HepG2 (cell line): ENCODE data around the gene ZNF629. TPM values are rescaled to one million over a fixed set of nuclear protein-coding genes. Genes with fewer than 3 reads are reported as not detected.

Experiments
- BHLHE40 ChIP-seq: IDR thresholded peaks from 2 replicates; pipeline ENCODE4 v1.6.1; 2011; ENCODE audit warnings: low read length, improper control_type of control experiment
- CENPX ChIP-seq: sonication (generic); formaldehyde crosslinking; IDR thresholded peaks from 2 replicates; pipeline ENCODE4 v1.9.0; 2021; ENCODE audit warnings: mild to moderate bottlenecking, missing genetic modification reagents, moderate library complexity
- FIP1L1 ChIP-seq: fragments of 200-400 bp; formaldehyde crosslinking; IDR thresholded peaks from 2 replicates; pipeline ENCODE4 v1.6.1; 2018; ENCODE audit warnings: low read depth, mild to moderate bottlenecking, low read length, moderate library complexity, borderline replicate concordance; ENCODE audit not compliant: insufficient read depth
- GABPB1 ChIP-seq: IDR thresholded peaks from 2 replicates; pipeline ENCODE4 v1.6.1; 2016; ENCODE audit warnings: mild to moderate bottlenecking, missing genetic modification reagents, moderate library complexity, missing compliant biosample characterization
- GFI1 ChIP-seq: sonication (generic); formaldehyde crosslinking; IDR thresholded peaks from 2 replicates; pipeline ENCODE4 v1.5.0; 2020; ENCODE audit warnings: missing genetic modification reagents, mild to moderate bottlenecking, borderline replicate concordance
- HDAC1 ChIP-seq: sonication (generic); formaldehyde crosslinking; IDR thresholded peaks from 2 replicates; pipeline ENCODE4 v1.5.1; 2020; ENCODE audit warnings: mild to moderate bottlenecking, missing genetic modification reagents
- KLF6 ChIP-seq: IDR thresholded peaks from 2 replicates; pipeline ENCODE4 v1.8.0; 2016; ENCODE audit warnings: missing biosample characterization, missing genetic modification reagents
- NR2C2 ChIP-seq: sonication (generic); formaldehyde crosslinking; IDR thresholded peaks from 2 replicates; pipeline ENCODE4 v1.4.0; 2020; ENCODE audit warnings: missing genetic modification reagents, mild to moderate bottlenecking, moderate library complexity, borderline replicate concordance
- RFXANK ChIP-seq: IDR thresholded peaks from 2 replicates; pipeline ENCODE4 v1.6.1; 2016
- RXRA ChIP-seq: sonication (generic); formaldehyde crosslinking; IDR thresholded peaks from 2 replicates; pipeline ENCODE4 v1.5.1; 2020; ENCODE audit warnings: missing genetic modification reagents
- SMAD1 ChIP-seq: sonication (generic); formaldehyde crosslinking; IDR thresholded peaks from 2 replicates; pipeline ENCODE4 v1.4.0; 2020; ENCODE audit warnings: missing genetic modification reagents, low read depth, mild to moderate bottlenecking, borderline replicate concordance
- SP2 ChIP-seq: sonication (generic); formaldehyde crosslinking; IDR thresholded peaks from 2 replicates; pipeline ENCODE4 v1.5.1; 2020; ENCODE audit warnings: mild to moderate bottlenecking, missing genetic modification reagents
- ZFP90 ChIP-seq: sonication (generic); formaldehyde crosslinking; IDR thresholded peaks from 2 replicates; pipeline ENCODE4 v1.8.0; 2022; ENCODE audit warnings: missing genetic modification reagents, mild to moderate bottlenecking, inconsistent platforms, borderline replicate concordance
- ZNF230 ChIP-seq: sonication (generic); formaldehyde crosslinking; IDR thresholded peaks from 2 replicates; pipeline ENCODE4 v1.4.0; 2020; ENCODE audit warnings: mild to moderate bottlenecking, missing genetic modification reagents
- ZNF251 ChIP-seq: sonication (generic); formaldehyde crosslinking; IDR thresholded peaks from 2 replicates; pipeline ENCODE4 v1.9.0; 2021; ENCODE audit warnings: mild to moderate bottlenecking, missing genetic modification reagents
- ZNF556 ChIP-seq: sonication (generic); formaldehyde crosslinking; IDR thresholded peaks from 2 replicates; pipeline ENCODE4 v1.4.0; 2020; ENCODE audit warnings: mild to moderate bottlenecking, missing genetic modification reagents, borderline replicate concordance
- ZNF563 ChIP-seq: sonication (generic); formaldehyde crosslinking; IDR thresholded peaks from 2 replicates; pipeline ENCODE4 v1.8.0; 2022; ENCODE audit warnings: mild to moderate bottlenecking, moderate library complexity, missing genetic modification reagents
- ZNF570 ChIP-seq: sonication (generic); formaldehyde crosslinking; IDR thresholded peaks from 2 replicates; pipeline ENCODE4 v1.4.0; 2020; ENCODE audit warnings: mild to moderate bottlenecking, missing genetic modification reagents, borderline replicate concordance
- ZNF761 ChIP-seq: sonication (generic); formaldehyde crosslinking; conservative IDR thresholded peaks from 2 replicates; pipeline ENCODE4 v1.4.0; 2020; ENCODE audit warnings: mild to moderate bottlenecking, missing genetic modification reagents
- ZNF766 ChIP-seq: sonication (generic); formaldehyde crosslinking; IDR thresholded peaks from 2 replicates; pipeline ENCODE4 v1.5.0; 2020; ENCODE audit warnings: missing genetic modification reagents, borderline replicate concordance
- ZNF776 ChIP-seq: sonication (generic); formaldehyde crosslinking; IDR thresholded peaks from 2 replicates; pipeline ENCODE4 v1.4.0; 2020; ENCODE audit warnings: mild to moderate bottlenecking, missing genetic modification reagents
- polyA plus RNA-seq, 8 experiments: library from polyadenylated mRNA; depleted of rRNA in 3 of 8; stranded (reverse) in 7 of 8; unstranded in 1 of 8; fragments of >200 nt; fragmentation: Illumina TruSeq in 4 of 8; extraction: Trizol in 4 of 8; gene quantifications; 2 replicates each; pipeline versions ENCODE4 v1.2.1 to v1.2.3, GENCODE V29; 2011 to 2016; ENCODE audit warnings: low read depth in 4 of 8, missing spikeins in 1 of 8, mixed read lengths in 1 of 8; ENCODE audit not compliant: insufficient read depth in 1 of 8
- total RNA-seq, 5 experiments: library from RNA; depleted of rRNA; stranded (reverse); fragments of >200 nt; fragmentation: Illumina TruSeq; extraction: Trizol; gene quantifications; 2 replicates each; pipeline ENCODE4 v1.2.3, GENCODE V29; 2016; ENCODE audit warnings: low read depth in 1 of 5
- TF ChIP-seq, protein P1 (sequence below): IDR thresholded peaks from 2 replicates; pipeline ENCODE4 v1.6.1; 2018; ENCODE audit warnings: missing genetic modification reagents, mild to moderate bottlenecking, missing compliant biosample characterization
- TF ChIP-seq, protein P2 (sequence below): sonication (generic); formaldehyde crosslinking; IDR thresholded peaks from 2 replicates; pipeline ENCODE4 v1.4.0; 2020; ENCODE audit warnings: missing genetic modification reagents, borderline replicate concordance
- TF ChIP-seq, protein P3 (sequence below): sonication (generic); formaldehyde crosslinking; IDR thresholded peaks from 2 replicates; pipeline ENCODE4 v1.4.0; 2020; ENCODE audit warnings: missing genetic modification reagents, borderline replicate concordance

The ZNF629 gene
- total and polyA plus RNA-seq, 2 of the 13 experiments (the other 11 are each of a cell fraction or from before 2014, with no cell fraction given): 6.1 to 16.5 TPM

DNA sequence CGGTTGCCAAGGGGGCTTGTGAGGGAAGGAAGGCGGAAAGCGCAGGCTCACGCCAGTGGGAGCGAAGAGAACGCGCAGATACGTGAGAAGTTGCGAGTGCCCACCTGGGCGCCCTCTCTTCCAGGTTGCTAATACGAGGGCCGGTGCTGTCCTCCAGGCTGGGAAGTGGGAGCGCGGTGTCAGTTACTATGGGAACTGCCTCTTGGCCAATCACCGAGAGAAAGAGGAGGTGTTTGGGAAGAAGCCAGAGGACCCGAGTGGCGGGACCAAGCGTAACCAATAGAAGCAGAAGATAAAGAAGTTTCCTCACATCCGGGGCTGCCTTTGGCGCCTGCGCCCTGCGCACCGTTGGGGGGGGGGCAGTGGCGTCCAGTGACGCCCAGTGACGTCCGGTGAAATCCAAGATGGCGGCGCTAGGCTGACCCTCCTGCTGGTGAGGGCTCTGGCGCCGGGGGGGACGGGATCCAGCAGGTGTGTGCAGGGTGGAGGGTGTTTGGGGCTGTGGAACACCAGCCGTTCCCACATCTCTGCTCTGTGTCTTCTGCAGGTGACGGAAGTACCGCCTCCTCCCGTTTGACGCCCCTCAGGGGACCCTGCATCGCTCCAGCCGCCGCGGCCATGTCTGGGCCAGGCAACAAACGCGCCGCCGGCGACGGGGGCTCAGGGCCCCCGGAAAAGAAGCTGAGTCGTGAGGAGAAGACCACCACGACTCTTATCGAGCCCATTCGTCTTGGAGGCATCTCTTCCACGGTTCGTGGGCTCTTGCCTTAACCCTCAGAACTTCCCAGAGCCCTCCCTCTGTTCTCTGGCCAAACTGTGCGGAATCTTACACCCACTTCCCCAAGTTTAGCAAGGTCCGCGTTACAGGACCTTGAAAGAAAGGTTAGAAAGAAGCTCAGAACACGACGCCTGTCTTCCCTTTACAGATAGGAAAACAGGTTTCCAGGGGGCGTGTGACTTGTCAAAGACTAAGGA lies 24.8 kb downstream of the ZNF629 start, which contains the start of the genes CFAP119 and RNF40 (continued):
- TF ChIP-seq GABPB1 (CRISPR knock-in tag): peak; percentile 95
- TF ChIP-seq, protein P1, sequence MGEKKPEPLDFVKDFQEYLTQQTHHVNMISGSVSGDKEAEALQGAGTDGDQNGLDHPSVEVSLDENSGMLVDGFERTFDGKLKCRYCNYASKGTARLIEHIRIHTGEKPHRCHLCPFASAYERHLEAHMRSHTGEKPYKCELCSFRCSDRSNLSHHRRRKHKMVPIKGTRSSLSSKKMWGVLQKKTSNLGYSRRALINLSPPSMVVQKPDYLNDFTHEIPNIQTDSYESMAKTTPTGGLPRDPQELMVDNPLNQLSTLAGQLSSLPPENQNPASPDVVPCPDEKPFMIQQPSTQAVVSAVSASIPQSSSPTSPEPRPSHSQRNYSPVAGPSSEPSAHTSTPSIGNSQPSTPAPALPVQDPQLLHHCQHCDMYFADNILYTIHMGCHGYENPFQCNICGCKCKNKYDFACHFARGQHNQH: peak; percentile 85
- TF ChIP-seq GFI1: 0 out of 2 replicates have a peak, but pooled peaks have one; percentile 10
- no peak for TF ChIP-seq ZNF570 (CRISPR knock-in tag)
- peak; percentile 82; the same call in 1 of the 2 replicates for TF ChIP-seq ZNF563 (CRISPR knock-in tag)
- TF ChIP-seq CENPX (CRISPR knock-in tag): no peak
- TF ChIP-seq KLF6: no peak
- TF ChIP-seq HDAC1 (CRISPR knock-in tag): peak; percentile 99
- TF ChIP-seq ZNF556 (CRISPR knock-in tag): no peak
- no peak for TF ChIP-seq RFXANK (CRISPR knock-in tag)
- no peak for TF ChIP-seq ZNF776 (CRISPR knock-in tag)
- TF ChIP-seq BHLHE40: no peak
- TF ChIP-seq SP2 (CRISPR knock-in tag): peak; percentile 74
- peak; percentile 59 for TF ChIP-seq NR2C2 (CRISPR knock-in tag)
- peak; percentile 21; the same call in 1 of the 2 replicates for TF ChIP-seq ZNF230 (CRISPR knock-in tag)
- TF ChIP-seq, protein P2, sequence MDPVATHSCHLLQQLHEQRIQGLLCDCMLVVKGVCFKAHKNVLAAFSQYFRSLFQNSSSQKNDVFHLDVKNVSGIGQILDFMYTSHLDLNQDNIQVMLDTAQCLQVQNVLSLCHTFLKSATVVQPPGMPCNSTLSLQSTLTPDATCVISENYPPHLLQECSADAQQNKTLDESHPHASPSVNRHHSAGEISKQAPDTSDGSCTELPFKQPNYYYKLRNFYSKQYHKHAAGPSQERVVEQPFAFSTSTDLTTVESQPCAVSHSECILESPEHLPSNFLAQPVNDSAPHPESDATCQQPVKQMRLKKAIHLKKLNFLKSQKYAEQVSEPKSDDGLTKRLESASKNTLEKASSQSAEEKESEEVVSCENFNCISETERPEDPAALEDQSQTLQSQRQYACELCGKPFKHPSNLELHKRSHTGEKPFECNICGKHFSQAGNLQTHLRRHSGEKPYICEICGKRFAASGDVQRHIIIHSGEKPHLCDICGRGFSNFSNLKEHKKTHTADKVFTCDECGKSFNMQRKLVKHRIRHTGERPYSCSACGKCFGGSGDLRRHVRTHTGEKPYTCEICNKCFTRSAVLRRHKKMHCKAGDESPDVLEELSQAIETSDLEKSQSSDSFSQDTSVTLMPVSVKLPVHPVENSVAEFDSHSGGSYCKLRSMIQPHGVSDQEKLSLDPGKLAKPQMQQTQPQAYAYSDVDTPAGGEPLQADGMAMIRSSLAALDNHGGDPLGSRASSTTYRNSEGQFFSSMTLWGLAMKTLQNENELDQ (CRISPR knock-in tag): 0 out of 2 replicates have a peak, but pooled peaks have one; percentile 65
- TF ChIP-seq FIP1L1: no peak
- no peak for TF ChIP-seq SMAD1 (CRISPR knock-in tag)
- TF ChIP-seq ZFP90: peak; percentile 94
- TF ChIP-seq ZNF251 (CRISPR knock-in tag): peak; percentile 18; the same call in 1 of the 2 replicates
- TF ChIP-seq, protein P3, sequence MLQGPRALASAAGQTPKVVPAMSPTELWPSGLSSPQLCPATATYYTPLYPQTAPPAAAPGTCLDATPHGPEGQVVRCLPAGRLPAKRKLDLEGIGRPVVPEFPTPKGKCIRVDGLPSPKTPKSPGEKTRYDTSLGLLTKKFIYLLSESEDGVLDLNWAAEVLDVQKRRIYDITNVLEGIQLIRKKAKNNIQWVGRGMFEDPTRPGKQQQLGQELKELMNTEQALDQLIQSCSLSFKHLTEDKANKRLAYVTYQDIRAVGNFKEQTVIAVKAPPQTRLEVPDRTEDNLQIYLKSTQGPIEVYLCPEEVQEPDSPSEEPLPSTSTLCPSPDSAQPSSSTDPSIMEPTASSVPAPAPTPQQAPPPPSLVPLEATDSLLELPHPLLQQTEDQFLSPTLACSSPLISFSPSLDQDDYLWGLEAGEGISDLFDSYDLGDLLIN (CRISPR knock-in tag): no peak
- TF ChIP-seq RXRA (CRISPR knock-in tag): peak; percentile 47
- TF ChIP-seq ZNF761 (CRISPR knock-in tag): 0 out of 2 replicates have a peak, but pooled peaks have one; percentile 24
- 0 out of 2 replicates have a peak, but pooled peaks have one; percentile 77 for TF ChIP-seq ZNF766 (CRISPR knock-in tag)
